Bronchial epithelial cell (primary cell): ENCODE data around the gene LTBP3. TPM values are rescaled to one million over a fixed set of nuclear protein-coding genes. Genes with fewer than 3 reads are reported as not detected.
"Not testable (repeated sequence)": the region's sequence is repeated elsewhere in the genome, so short reads cannot be mapped to it uniquely, and the experiment has no call there.

ENCODE experiments used
- DNase-seq: peaks from one replicate; pipeline ENCODE4 v3.0.0-alpha.2; 2010; ENCODE audit warnings: low read depth
- FAIRE-seq: peaks from 2 replicates; lab custom pipeline; 2011; peaks lifted over from hg19 to GRCh38; lab: Jason Lieb, UNC
- H3K27me3 ChIP-seq: 2 replicates; pipeline ENCODE4 v1.5.1; 2011; ENCODE audit warnings: low read length; ENCODE audit not compliant: control insufficient read depth, insufficient read depth
- H3K36me3 ChIP-seq: 2 replicates; pipeline ENCODE4 v1.5.1; 2011; ENCODE audit warnings: low read length; ENCODE audit not compliant: control insufficient read depth, insufficient read depth
- H3K4me3 ChIP-seq: 2 replicates; pipeline ENCODE4 v1.5.1; 2011; ENCODE audit warnings: mild to moderate bottlenecking, low read depth, low read length, control low read depth
- total RNA-seq: library from RNA; depleted of rRNA; stranded (reverse); fragments of >200 nt; gene quantifications from 2 replicates; pipeline ENCODE4 v1.2.1, GENCODE V29; 2014
- TF ChIP-seq, protein P1 (sequence below): IDR thresholded peaks from 2 replicates; pipeline ENCODE4 v1.5.1; 2011; ENCODE audit warnings: mild to moderate bottlenecking, moderate library complexity, low read length, control low read depth, inconsistent platforms; ENCODE audit not compliant: insufficient read depth, severe bottlenecking

The LTBP3 gene
- total RNA-seq, 1 donor from 2014 or later = 35.0 TPM

DNA sequence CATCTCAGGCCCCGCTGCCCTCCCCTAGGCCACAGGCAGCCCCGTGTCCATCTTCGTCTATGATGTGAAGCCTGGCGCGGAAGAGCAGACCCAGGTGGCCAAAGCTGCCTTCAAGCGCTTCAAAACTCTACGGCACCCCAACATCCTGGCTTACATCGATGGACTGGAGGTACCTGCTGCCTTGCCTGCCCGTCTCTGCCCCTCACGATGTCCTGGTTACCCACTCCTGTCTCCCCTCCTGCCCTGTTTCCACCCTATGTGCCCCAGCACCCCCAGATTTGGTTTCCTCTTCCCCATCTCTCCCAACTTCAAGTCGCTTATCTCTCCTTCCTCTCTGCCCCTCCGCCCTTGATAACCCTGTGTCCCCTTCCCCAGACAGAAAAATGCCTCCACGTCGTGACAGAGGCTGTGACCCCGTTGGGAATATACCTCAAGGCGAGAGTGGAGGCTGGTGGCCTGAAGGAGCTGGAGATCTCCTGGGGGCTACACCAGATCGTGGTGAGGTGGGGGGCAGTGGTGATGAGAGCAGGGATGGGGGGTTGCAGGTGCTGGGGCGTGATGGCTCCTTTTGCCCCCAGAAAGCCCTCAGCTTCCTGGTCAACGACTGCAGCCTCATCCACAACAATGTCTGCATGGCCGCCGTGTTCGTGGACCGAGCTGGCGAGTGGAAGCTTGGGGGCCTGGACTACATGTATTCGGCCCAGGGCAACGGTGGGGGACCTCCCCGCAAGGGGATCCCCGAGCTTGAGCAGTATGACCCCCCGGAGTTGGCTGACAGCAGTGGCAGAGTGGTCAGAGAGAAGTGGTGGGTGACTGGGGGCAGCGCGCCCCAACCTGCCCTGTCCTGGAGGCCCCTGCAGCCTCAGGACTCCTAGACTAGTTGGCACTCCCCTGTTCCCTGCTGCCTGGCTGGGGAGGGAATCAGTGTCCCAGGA lies 32.3 kb downstream of the LTBP3 start:
- no peak for FAIRE-seq
- Histone ChIP-seq H3K36me3 (peaks cover 23% of the 10 kb centered on the region), H3K27me3 (no peaks in the 10 kb centered on the region), H3K4me3 (peak overlapping the region; percentile 95)
- no peak for DNase-seq
- TF ChIP-seq, protein P1, sequence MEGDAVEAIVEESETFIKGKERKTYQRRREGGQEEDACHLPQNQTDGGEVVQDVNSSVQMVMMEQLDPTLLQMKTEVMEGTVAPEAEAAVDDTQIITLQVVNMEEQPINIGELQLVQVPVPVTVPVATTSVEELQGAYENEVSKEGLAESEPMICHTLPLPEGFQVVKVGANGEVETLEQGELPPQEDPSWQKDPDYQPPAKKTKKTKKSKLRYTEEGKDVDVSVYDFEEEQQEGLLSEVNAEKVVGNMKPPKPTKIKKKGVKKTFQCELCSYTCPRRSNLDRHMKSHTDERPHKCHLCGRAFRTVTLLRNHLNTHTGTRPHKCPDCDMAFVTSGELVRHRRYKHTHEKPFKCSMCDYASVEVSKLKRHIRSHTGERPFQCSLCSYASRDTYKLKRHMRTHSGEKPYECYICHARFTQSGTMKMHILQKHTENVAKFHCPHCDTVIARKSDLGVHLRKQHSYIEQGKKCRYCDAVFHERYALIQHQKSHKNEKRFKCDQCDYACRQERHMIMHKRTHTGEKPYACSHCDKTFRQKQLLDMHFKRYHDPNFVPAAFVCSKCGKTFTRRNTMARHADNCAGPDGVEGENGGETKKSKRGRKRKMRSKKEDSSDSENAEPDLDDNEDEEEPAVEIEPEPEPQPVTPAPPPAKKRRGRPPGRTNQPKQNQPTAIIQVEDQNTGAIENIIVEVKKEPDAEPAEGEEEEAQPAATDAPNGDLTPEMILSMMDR = no peak

DNA sequence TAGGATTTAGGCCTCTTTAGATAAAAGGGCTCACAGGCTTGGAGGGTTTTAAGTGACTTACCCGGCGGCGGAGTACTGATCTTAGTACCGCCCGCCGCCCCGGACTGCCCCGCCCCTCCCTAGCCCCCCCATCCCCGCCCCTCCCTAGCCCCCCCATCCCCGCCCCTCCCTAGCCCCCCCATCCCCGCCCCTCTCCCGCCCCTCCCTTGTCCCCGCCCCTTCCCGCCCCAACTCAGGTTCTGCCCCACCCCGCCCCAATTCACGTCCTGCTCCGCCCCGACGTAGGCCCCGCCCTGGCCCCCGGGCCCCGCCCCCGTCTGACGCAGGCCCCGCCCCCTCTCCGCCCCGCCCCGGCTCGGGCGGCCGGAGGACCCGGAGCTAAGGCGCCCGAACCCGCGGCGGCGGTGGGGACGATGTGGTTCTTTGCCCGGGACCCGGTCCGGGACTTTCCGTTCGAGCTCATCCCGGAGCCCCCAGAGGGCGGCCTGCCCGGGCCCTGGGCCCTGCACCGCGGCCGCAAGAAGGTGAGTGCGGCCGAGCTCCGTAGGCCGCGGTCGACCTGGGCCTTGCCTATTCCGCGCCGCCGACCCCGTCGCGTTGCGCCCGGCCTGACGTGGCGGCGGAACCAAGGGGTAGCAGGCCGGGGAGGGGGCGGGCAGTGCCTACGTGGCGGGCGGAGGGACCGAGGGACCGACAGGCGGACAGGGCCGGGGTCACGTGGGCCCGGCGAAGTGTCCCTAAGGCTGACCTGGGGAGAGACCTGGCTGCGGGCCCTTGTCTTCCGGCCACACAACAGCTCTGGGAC lies 33.2 kb downstream of the LTBP3 start, which contains the start of gene SCYL1:
TSS of gene SCYL1 (plus strand) at position 343 of the 805 bp plus-strand sequence. CDS start at position 414, 71 bp downstream.
- TF ChIP-seq, protein P1 = no peak
- peaks cover 15% of the 10 kb centered on the region for H3K36me3 ChIP-seq
- DNase-seq (peak; percentile 27), FAIRE-seq (no peak)
- no peaks in the 10 kb centered on the region for H3K27me3 ChIP-seq
- peak within 1 kb of the TSS; percentile 95 for H3K4me3 ChIP-seq

DNA sequence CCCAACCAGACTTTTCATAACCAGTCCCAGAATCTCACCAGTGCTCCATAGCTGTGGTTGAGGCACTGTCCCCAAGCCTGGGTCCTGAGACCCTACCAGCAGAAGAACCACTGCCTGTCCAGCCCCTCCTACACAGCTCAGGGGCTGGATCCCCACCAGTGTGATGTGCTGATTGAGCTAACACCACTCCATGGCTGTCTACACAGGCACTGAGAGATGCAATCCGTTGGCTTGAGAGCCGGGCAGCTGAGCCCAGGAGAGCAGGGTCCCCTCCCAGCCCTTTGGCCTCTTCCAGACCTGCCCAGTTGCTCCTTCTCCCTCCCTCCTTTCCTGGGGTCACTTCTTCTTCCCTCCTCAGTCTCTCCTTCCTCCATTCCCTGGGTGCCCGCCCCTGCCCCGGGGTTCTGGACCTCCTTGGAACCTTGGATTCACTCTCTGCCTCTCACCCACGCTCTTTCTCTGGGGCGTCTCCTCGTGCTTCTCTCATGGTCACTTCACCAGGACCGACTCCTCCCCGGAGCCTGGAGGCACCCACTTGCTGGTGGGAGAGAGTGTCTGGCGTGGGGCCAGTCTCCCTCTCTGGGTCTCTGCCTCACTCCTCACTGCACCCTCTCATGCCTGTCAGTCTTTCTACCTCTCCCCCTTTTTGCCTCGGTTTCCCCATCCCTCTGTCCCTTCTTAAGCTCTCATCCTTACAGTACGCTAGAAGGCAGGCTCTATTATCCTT lies 34.0 kb downstream of the LTBP3 start:
- H3K27me3 ChIP-seq = no peaks in the 10 kb centered on the region
- DNase-seq (no peak), FAIRE-seq (no peak)
- no peak overlapping the region for H3K4me3 ChIP-seq
- TF ChIP-seq, protein P1 = no peak
- H3K36me3 ChIP-seq = peaks cover 14% of the 10 kb centered on the region

DNA sequence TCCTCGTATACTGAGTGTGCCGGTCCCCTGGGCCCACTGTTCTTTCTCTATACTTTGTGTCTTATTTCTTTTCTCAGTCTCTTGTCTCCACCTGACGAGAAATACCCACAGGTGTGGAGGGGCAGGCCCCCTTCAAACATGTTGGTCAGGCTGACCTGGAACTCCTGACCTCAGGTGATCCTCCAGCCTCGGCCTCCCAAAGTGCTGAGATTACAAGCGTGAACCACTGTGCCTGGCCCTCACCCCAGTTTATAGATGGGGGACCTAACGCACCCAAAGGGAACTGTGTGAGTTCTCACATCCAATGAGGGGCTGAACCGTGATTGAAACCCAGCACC lies 34.6 kb downstream of the LTBP3 start:
- DNase-seq, H3K27me3 ChIP-seq, FAIRE-seq, H3K4me3 ChIP-seq: not testable (repeated sequence)
- H3K36me3 ChIP-seq = peaks cover 11% of the 10 kb centered on the region

DNA sequence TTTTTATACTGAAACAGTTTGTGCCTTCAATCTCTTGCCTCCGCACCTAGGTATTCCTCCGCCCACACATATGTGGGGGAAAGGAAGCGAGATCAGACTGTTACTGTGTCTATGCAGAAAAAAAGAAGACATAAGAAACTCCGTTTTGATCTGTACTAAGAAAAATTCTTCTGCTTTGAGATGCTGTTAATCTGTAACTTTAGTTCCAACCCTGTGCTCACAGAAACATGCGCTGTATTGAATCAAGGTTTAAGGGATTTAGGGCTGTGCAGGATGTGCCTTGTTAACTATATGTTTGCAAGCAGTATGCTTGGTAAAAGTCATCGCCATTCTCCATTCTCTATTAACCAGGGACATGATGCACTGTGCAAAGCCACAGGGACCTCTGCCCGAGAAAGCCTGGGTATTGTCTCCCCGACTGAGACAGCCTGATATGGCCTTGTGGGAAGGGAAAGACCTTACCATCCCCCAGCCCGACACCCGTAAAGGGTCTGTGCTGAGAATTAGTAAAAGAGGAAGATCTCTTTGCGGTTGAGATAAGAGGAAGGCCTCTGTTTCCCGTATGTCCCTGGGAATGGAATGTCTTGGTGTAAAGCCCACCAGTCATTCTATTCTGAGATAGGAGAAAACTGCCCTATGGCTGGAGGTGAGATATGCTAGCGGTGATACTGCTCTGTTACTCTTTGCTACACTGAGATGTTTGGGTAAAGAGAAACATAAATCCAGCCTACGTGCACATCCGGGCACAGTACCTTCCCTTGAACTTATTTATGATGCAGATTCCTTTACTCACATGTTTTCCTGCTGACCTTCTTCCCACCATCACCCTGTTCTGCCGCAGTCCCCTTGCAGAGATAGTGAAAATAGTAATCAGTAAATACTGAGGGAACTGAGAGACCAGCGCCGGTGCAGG lies 35.2 kb downstream of the LTBP3 start:
- H3K27me3 ChIP-seq, FAIRE-seq, DNase-seq, H3K4me3 ChIP-seq: not testable (repeated sequence)
- peaks cover 11% of the 10 kb centered on the region for H3K36me3 ChIP-seq

DNA sequence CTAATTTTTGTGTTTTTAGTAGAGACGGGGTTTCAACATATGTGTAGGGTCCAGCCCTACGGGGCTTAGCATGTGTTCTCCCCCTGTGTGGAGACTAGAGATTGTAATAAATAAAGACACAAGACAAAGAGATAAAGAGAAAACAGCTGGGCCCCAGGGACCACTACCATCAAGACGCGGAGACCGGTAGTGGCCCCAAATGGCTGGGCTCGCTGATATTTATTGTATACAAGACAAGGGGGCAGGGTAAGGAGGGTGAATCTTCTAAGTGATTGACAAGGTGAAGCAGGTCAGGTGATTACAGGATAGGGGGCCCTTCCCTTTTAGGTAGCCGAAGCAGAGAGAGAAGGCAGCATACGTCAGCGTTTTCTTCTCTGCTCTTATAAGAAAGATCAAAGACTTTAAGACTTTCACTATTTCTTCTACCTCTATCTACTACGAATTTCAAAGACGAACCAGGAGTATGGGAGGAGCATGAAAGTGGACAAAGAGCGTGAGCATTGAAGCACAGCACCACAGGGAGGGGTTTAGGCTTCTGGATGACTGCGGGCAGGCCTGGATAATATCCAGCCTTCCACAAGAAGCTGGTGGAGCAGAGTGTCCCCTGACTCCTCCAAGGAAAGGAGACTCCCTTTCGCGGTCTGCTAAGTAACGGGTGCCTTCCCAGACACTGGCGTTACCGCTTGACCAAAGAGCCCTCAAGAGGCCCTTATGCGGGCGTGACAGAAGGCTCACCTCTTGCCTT lies 36.2 kb downstream of the LTBP3 start:
- not testable (repeated sequence) for H3K27me3 ChIP-seq, H3K36me3 ChIP-seq, DNase-seq, H3K4me3 ChIP-seq, FAIRE-seq

DNA sequence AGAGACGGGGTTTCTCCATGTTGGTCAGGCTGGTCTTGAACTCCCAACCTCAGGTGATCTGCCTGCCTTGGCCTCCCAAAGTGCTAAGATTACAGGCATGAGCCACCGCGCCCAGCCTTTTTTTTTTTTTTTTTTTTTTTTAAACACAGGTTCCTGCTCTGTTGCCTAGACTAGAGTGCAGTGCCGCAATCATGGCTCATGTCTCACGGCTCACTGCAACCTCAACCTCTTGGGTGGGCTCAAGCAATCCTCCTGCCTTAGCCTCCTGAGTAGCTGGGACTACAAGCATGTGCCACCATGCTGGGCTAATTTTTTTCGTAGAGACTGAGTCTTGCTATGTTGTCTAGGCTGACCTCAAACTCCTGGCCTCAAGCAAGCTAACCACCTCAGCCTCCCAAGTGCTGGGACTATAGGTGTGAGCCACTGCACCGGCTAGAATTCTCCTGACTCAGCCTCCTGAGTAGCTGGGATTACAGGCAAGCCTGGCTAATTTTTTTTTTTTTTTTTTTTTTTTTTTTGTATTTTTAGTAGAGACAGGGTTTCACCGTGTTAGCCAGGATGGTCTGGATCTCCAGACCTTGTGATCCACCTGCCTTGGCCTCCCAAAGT lies 39.1 kb downstream of the LTBP3 start:
- DNase-seq, H3K36me3 ChIP-seq, H3K4me3 ChIP-seq, H3K27me3 ChIP-seq, FAIRE-seq: not testable (repeated sequence)
